B cell (primary cell): ENCODE data around the gene ZNF587B.

Source experiments
- CTCF ChIP-seq: fragments of 200-600 bp; IDR thresholded peaks from one replicate; pipeline ENCODE4 v1.8.0; 2022; ENCODE audit warnings: antibody characterized with exemption, mild to moderate bottlenecking
- EZH2 ChIP-seq: IDR thresholded peaks from 2 replicates; pipeline ENCODE4 v1.6.1; 2012; ENCODE audit warnings: borderline replicate concordance, low read depth, mild to moderate bottlenecking, moderate library complexity, low read length; ENCODE audit not compliant: insufficient read depth, poor library complexity, severe bottlenecking

GRCh38 chr19:57786286-57786685 is 43.8 kb upstream of the ZNF587B start:
- TF ChIP-seq CTCF (no peak), EZH2 (no peak)
